Keratinocyte (primary cell): ENCODE results near the gene KRT78. TPM values are rescaled to one million over a fixed set of nuclear protein-coding genes. Genes with fewer than 3 reads are reported as not detected.

ENCODE experiments used
- DNase-seq: peaks from one replicate; pipeline ENCODE4 v3.0.0-alpha.2; 2011; ENCODE audit warnings: low read depth, missing footprints, low spot score
- FAIRE-seq: peaks from 2 replicates; lab custom pipeline; 2011; peaks lifted over from hg19 to GRCh38; lab: Jason Lieb, UNC
- H2AFZ ChIP-seq: 2 replicates; pipeline ENCODE4 v1.6.0; 2012; ENCODE audit warnings: low read length, control low read depth, inconsistent platforms; ENCODE audit not compliant: control insufficient read depth
- H3K27ac ChIP-seq: 2 replicates; pipeline ENCODE4 v1.5.1; 2011; ENCODE audit warnings: low read length; ENCODE audit not compliant: control insufficient read depth, insufficient read depth
- H3K27me3 ChIP-seq: 3 replicates; pipeline ENCODE4 v1.6.0; 2011; ENCODE audit warnings: low read length; ENCODE audit not compliant: control insufficient read depth, insufficient read depth; ENCODE audit errors: extremely low read depth
- H3K36me3 ChIP-seq, 2 experiments: 2 replicates in 1 of 2; 3 replicates in 1 of 2; pipeline ENCODE4 v1.5.1; 2011; ENCODE audit warnings: low read length in 2 of 2, mild to moderate bottlenecking in 1 of 2; ENCODE audit not compliant: control insufficient read depth in 2 of 2, insufficient read depth in 2 of 2; ENCODE audit errors: extremely low read depth in 1 of 2
- H3K4me1 ChIP-seq: 3 replicates; pipeline ENCODE4 v1.5.1; 2011; ENCODE audit warnings: low read length; ENCODE audit not compliant: control insufficient read depth, insufficient read depth; ENCODE audit errors: extremely low read depth
- H3K4me2 ChIP-seq: 3 replicates; pipeline ENCODE4 v1.6.0; 2011; ENCODE audit warnings: low read depth, low read length; ENCODE audit not compliant: control insufficient read depth, insufficient read depth; ENCODE audit errors: extremely low read depth
- H3K4me3 ChIP-seq, 3 experiments: fragments of 200-600 bp in 1 of 3; sonication (generic) in 1 of 3; 2 replicates in 2 of 3; 3 replicates in 1 of 3; pipeline ENCODE4 v1.5.1; 2011 to 2016; ENCODE audit warnings: low read length in 3 of 3, mild to moderate bottlenecking in 3 of 3, control low read depth in 2 of 3, inconsistent platforms in 1 of 3, low read depth in 1 of 3, mixed read lengths in 1 of 3, mixed run types in 1 of 3, moderate library complexity in 1 of 3; ENCODE audit not compliant: control insufficient read depth in 2 of 3, insufficient read depth in 2 of 3; ENCODE audit errors: extremely low read depth in 1 of 3
- H3K79me2 ChIP-seq: 2 replicates; pipeline ENCODE4 v1.6.0; 2012; ENCODE audit warnings: low read length; ENCODE audit not compliant: control insufficient read depth, insufficient read depth
- H3K9ac ChIP-seq: 3 replicates; pipeline ENCODE4 v1.6.0; 2011; ENCODE audit warnings: low read length; ENCODE audit not compliant: control insufficient read depth, insufficient read depth; ENCODE audit errors: extremely low read depth
- H3K9me1 ChIP-seq: 3 replicates; pipeline ENCODE4 v1.6.0; 2011; ENCODE audit warnings: low read length; ENCODE audit not compliant: control insufficient read depth, insufficient read depth; ENCODE audit errors: extremely low read depth
- H3K9me3 ChIP-seq: 2 replicates; pipeline ENCODE4 v1.5.1; 2012; ENCODE audit warnings: low read depth, low read length; ENCODE audit not compliant: control insufficient read depth
- H4K20me1 ChIP-seq: 3 replicates; pipeline ENCODE4 v1.6.0; 2011; ENCODE audit warnings: low read length; ENCODE audit not compliant: control insufficient read depth, insufficient read depth; ENCODE audit errors: extremely low read depth
- CTCF ChIP-seq, 3 experiments: IDR thresholded peaks in 1 of 3; conservative IDR thresholded peaks in 1 of 3; optimal IDR thresholded peaks in 1 of 3; 2 replicates in 2 of 3; 3 replicates in 1 of 3; pipeline versions ENCODE3 to v1.5.1; 2011; ENCODE audit warnings: low read length in 3 of 3, mild to moderate bottlenecking in 3 of 3, moderate library complexity in 2 of 3, control low read depth in 1 of 3, inconsistent platforms in 1 of 3; ENCODE audit not compliant: insufficient read depth in 2 of 3; ENCODE audit errors: extremely low read depth in 1 of 3
- EZH2 ChIP-seq: IDR thresholded peaks from one replicate; pipeline ENCODE4 v1.6.1; 2012; ENCODE audit warnings: inconsistent platforms, mild to moderate bottlenecking, low read length, moderate library complexity
- dilution Hi-C: fragments of 300-500 bp; cut with MboI; formaldehyde crosslinking; loops from one replicate; pipeline ENCODE4 v1.7.0; 2020; ENCODE audit warnings: low sequenced_read_pairs; ENCODE audit not compliant: extremely low pct_ligation_motif_present
- polyA plus RNA-seq, 5 experiments: library from polyadenylated mRNA; depleted of rRNA in 3 of 5; stranded (reverse) in 3 of 5; stranded (forward) in 1 of 5; unstranded in 1 of 5; fragments of >200 nt; gene quantifications; 1 replicate in 1 of 5; 2 replicates in 3 of 5; 3 replicates in 1 of 5; pipeline versions ENCODE4 v1.2.1 to v1.2.3, GENCODE V29; 2011 to 2012; ENCODE audit warnings: missing spikeins in 2 of 5, low read depth in 1 of 5, low replicate concordance in 1 of 5

The KRT78 gene
- polyA plus RNA-seq, 1 donor (not counting 4 experiments of a cell fraction or from before 2014, with no cell fraction given): 0.96 TPM

GRCh38 chr12:52806169-52806811, 42.5 kb downstream of the KRT78 start:
- H3K27me3 ChIP-seq: peaks cover 18% of the 10 kb centered on the region
- no peaks in the 10 kb centered on the region for H3K36me3 ChIP-seq
- H3K27ac ChIP-seq: no peak overlapping the region
- H2AFZ ChIP-seq: no peak overlapping the region
- no peak for DNase-seq
- dilution Hi-C loops: no loop called here
- no peak for TF ChIP-seq EZH2
- TF ChIP-seq CTCF (optimal IDR thresholded peaks at IDR 0.05 in 1 of 3, IDR thresholded peaks at IDR 0.05 in 1 of 3, conservative IDR thresholded peaks at IDR 0.05 in 1 of 3; ENCODE audit: extremely low read depth in 1 of 3, insufficient read depth in 2 of 3, low read length in 3 of 3): no peak
- no peaks in the 10 kb centered on the region for H3K79me2 ChIP-seq
- no peaks in the 10 kb centered on the region for H4K20me1 ChIP-seq
- H3K4me1 ChIP-seq: no peaks in the 10 kb centered on the region
- H3K9me3 ChIP-seq: no peaks in the 10 kb centered on the region
- no peak overlapping the region for H3K4me2 ChIP-seq
- no peak overlapping the region for H3K9ac ChIP-seq
- no peaks in the 10 kb centered on the region for H3K9me1 ChIP-seq
- FAIRE-seq: no peak
- no peak overlapping the region for H3K4me3 ChIP-seq

- TF ChIP-seq CTCF (optimal IDR thresholded peaks at IDR 0.05 in 1 of 3, IDR thresholded peaks at IDR 0.05 in 1 of 3, conservative IDR thresholded peaks at IDR 0.05 in 1 of 3; ENCODE audit: extremely low read depth in 1 of 3, insufficient read depth in 2 of 3, low read length in 3 of 3) (no peak), EZH2 (no peak)
- DNase-seq (no peak), FAIRE-seq (no peak)
- Histone ChIP-seq H4K20me1 (no peaks in the 10 kb centered on the region), H3K4me1 (no peaks in the 10 kb centered on the region), H3K4me3 (no peak overlapping the region), H3K36me3 (no peaks in the 10 kb centered on the region), H3K79me2 (no peaks in the 10 kb centered on the region), H3K9me1 (no peaks in the 10 kb centered on the region), H2AFZ (no peak overlapping the region), H3K9ac (no peak overlapping the region), H3K4me2 (no peak overlapping the region), H3K27ac (no peak overlapping the region), H3K9me3 (no peaks in the 10 kb centered on the region), H3K27me3 (peaks cover 18% of the 10 kb centered on the region)
- dilution Hi-C loops: no loop called here
These were observed 43.1 kb downstream of the KRT78 start for GRCh38 chr12:52805739-52806138.
